HG02623 (cell line): ENCODE measurements around the gene AP3D1.

Experiments used
- ATAC-seq: cut with Tn5 transposase; IDR thresholded peaks from one replicate; pipeline ENCODE4 v1.9.1; 2021; ENCODE audit warnings: moderate library complexity; ENCODE audit not compliant: unreplicated experiment

The AP3D1 gene

GRCh38 chr19:2070436-2070827, 80.9 kb downstream of the AP3D1 start:
- ATAC-seq: no peak

GRCh38 chr19:2064788-2065524, 86.4 kb downstream of the AP3D1 start:
- ATAC-seq: no peak

- ATAC-seq: no peak
Measured at GRCh38 chr19:2064395-2064787, 87.0 kb downstream of the AP3D1 start.

- no peak for ATAC-seq
Measured at GRCh38 chr19:2063824-2064223, 87.5 kb downstream of the AP3D1 start.

- no peak for ATAC-seq
Measured at GRCh38 chr19:2062770-2063169, 88.6 kb downstream of the AP3D1 start.

GRCh38 chr19:2062389-2062729, 89.0 kb downstream of the AP3D1 start:
- no peak for ATAC-seq

GRCh38 chr19:2061495-2062388, 89.6 kb downstream of the AP3D1 start:
- peak; percentile 78 for ATAC-seq

- ATAC-seq: peak; percentile 18
Measured at GRCh38 chr19:2060884-2061494, 90.4 kb downstream of the AP3D1 start.

GRCh38 chr19:2059422-2060201, 91.8 kb downstream of the AP3D1 start:
- no peak for ATAC-seq

- no peak for ATAC-seq
Measured at GRCh38 chr19:2058570-2059421, 92.6 kb downstream of the AP3D1 start.

- ATAC-seq: no peak
Measured at GRCh38 chr19:2057484-2058469, 93.6 kb downstream of the AP3D1 start.

- no peak for ATAC-seq
Measured at GRCh38 chr19:2056837-2057192, 94.6 kb downstream of the AP3D1 start.

- no peak for ATAC-seq
Measured at GRCh38 chr19:2055931-2056836, 95.2 kb downstream of the AP3D1 start.

GRCh38 chr19:2054763-2055162, 96.6 kb downstream of the AP3D1 start:
- ATAC-seq: no peak

- ATAC-seq: no peak
Measured at GRCh38 chr19:2053601-2054389, 97.6 kb downstream of the AP3D1 start.

GRCh38 chr19:2051773-2052704, 99.3 kb downstream of the AP3D1 start:
- no peak for ATAC-seq
